GM23338 (cell line): ENCODE data around the gene RCCD1. TPM values are rescaled to one million over a fixed set of nuclear protein-coding genes. Genes with fewer than 3 reads are reported as not detected.

ENCODE experiments used
- ATAC-seq: fragments of 200-7000 bp; cut with Tn5 transposase; 3 replicates; pipeline ENCODE4 v1.9.1; 2020
- DNase-seq: peaks from one replicate; pipeline ENCODE4 v3.0.0-alpha.2; 2015; ENCODE audit warnings: low spot score
- H2AFZ ChIP-seq: fragments of 200-600 bp; sonication (generic); 2 replicates; pipeline ENCODE4 v1.8.0; 2016; ENCODE audit warnings: antibody characterized with exemption, mild to moderate bottlenecking, moderate library complexity
- H3F3A ChIP-seq: fragments of 200-600 bp; sonication (generic); replicated peaks from 2 replicates; pipeline ENCODE4 v1.8.0; 2017; ENCODE audit warnings: antibody characterized with exemption, mixed run types, low read depth
- H3K27ac ChIP-seq: fragments of 200-600 bp; sonication (generic); 2 replicates; pipeline ENCODE4 v1.6.1; 2016; ENCODE audit warnings: low read depth
- H3K27me3 ChIP-seq: fragments of 200-600 bp; sonication (generic); 2 replicates; pipeline ENCODE4 v1.8.0; 2016; ENCODE audit warnings: mild to moderate bottlenecking, mixed run types, moderate library complexity; ENCODE audit not compliant: insufficient read depth
- H3K36me3 ChIP-seq: fragments of 200-600 bp; sonication (generic); 2 replicates; pipeline ENCODE4 v1.8.0; 2016; ENCODE audit warnings: mild to moderate bottlenecking; ENCODE audit not compliant: insufficient read depth
- H3K4me1 ChIP-seq: fragments of 200-600 bp; sonication (generic); 2 replicates; pipeline ENCODE4 v1.8.0; 2016; ENCODE audit warnings: mild to moderate bottlenecking, moderate library complexity; ENCODE audit not compliant: insufficient read depth
- H3K4me2 ChIP-seq: fragments of 200-600 bp; sonication (generic); 2 replicates; pipeline ENCODE4 v1.7.1; 2017; ENCODE audit warnings: mixed run types
- H3K4me3 ChIP-seq: fragments of 200-600 bp; sonication (generic); 2 replicates; pipeline ENCODE4 v1.6.1; 2016; ENCODE audit warnings: mixed run types
- H3K79me2 ChIP-seq: fragments of 200-600 bp; sonication (generic); replicated peaks from 2 replicates; pipeline ENCODE4 v1.8.0; 2017; ENCODE audit warnings: mild to moderate bottlenecking; ENCODE audit not compliant: insufficient read depth
- H3K9me2 ChIP-seq: fragments of 200-600 bp; sonication (generic); 2 replicates; pipeline ENCODE4 v1.8.0; 2017; ENCODE audit not compliant: insufficient read depth
- H4K20me1 ChIP-seq: fragments of 200-600 bp; sonication (generic); replicated peaks from 2 replicates; pipeline ENCODE4 v1.8.0; 2017; ENCODE audit warnings: mild to moderate bottlenecking; ENCODE audit not compliant: insufficient read depth
- H3K27ac Mint-ChIP-seq: 2 replicates; pipeline ENCODE4 v1.8.0; 2020; ENCODE audit warnings: inconsistent platforms, mild to moderate bottlenecking, moderate library complexity, mixed read lengths
- H3K27me3 Mint-ChIP-seq: 3 replicates; pipeline ENCODE4 v1.8.0; 2022; ENCODE audit warnings: low read depth, mild to moderate bottlenecking, moderate library complexity, mixed read lengths, inconsistent platforms; ENCODE audit not compliant: insufficient read depth, poor library complexity
- H3K36me3 Mint-ChIP-seq: 3 replicates; pipeline ENCODE4 v1.8.0; 2021; ENCODE audit warnings: low read depth, mild to moderate bottlenecking, inconsistent platforms, moderate library complexity, mixed read lengths
- H3K4me1 Mint-ChIP-seq: 3 replicates; pipeline ENCODE4 v1.8.0; 2020; ENCODE audit warnings: mild to moderate bottlenecking, inconsistent platforms, mixed read lengths
- H3K4me3 Mint-ChIP-seq: 3 replicates; pipeline ENCODE4 v1.8.0; 2021; ENCODE audit warnings: moderate library complexity, mild to moderate bottlenecking, inconsistent platforms, mixed read lengths
- H3K9me3 Mint-ChIP-seq: 3 replicates; pipeline ENCODE4 v1.8.0; 2020; ENCODE audit warnings: moderate library complexity, mild to moderate bottlenecking, inconsistent platforms, mixed read lengths
- CREB1 ChIP-seq: fragments of 250-450 bp; sonication (Bioruptor Pico); IDR thresholded peaks from 2 replicates; pipeline ENCODE4 v1.5.0; 2020; ENCODE audit warnings: low read depth, mild to moderate bottlenecking, moderate library complexity
- CTCF ChIP-seq, 2 experiments: fragments of 200-600 bp in 1 of 2; sonication (generic) in 1 of 2; conservative IDR thresholded peaks; 2 replicates each; pipeline versions ENCODE4 v1.5.1 to v1.6.1; 2016 to 2017; ENCODE audit warnings: antibody characterized with exemption in 2 of 2, low read depth in 2 of 2, mild to moderate bottlenecking in 2 of 2, moderate library complexity in 1 of 2
- EZH2 ChIP-seq: fragments of 200-600 bp; sonication (generic); IDR thresholded peaks from one replicate; pipeline ENCODE4 v1.8.0; 2017; ENCODE audit warnings: antibody characterized with exemption, mild to moderate bottlenecking, low read depth; ENCODE audit not compliant: unreplicated experiment
- EZH2phosphoT487 ChIP-seq: fragments of 200-600 bp; sonication (generic); IDR thresholded peaks from one replicate; pipeline ENCODE4 v1.8.1; 2018; ENCODE audit warnings: antibody characterized with exemption; ENCODE audit not compliant: unreplicated experiment
- NANOG ChIP-seq: IDR thresholded peaks from 2 replicates; pipeline ENCODE4 v1.6.1; 2016; ENCODE audit warnings: antibody characterized with exemption, borderline replicate concordance
- POLR2AphosphoS5 ChIP-seq: IDR thresholded peaks from 2 replicates; pipeline ENCODE4 v1.6.1; 2016; ENCODE audit warnings: antibody characterized with exemption, low read depth
- STAT1 ChIP-seq: IDR thresholded peaks from one replicate; pipeline ENCODE4 v1.6.1; 2016; ENCODE audit warnings: antibody characterized with exemption; ENCODE audit not compliant: unreplicated experiment
- ZNF114 ChIP-seq: fragments of 250-450 bp; sonication (Bioruptor Pico); IDR thresholded peaks from 2 replicates; pipeline ENCODE4 v1.5.0; 2020; ENCODE audit warnings: mild to moderate bottlenecking, moderate library complexity
- ZNF331 ChIP-seq: fragments of 250-450 bp; sonication (Bioruptor Pico); IDR thresholded peaks from 2 replicates; pipeline ENCODE4 v1.5.0; 2020; ENCODE audit warnings: low read depth, mild to moderate bottlenecking, moderate library complexity
- ZNF462 ChIP-seq: fragments of 250-450 bp; sonication (Bioruptor Pico); IDR thresholded peaks from 2 replicates; pipeline ENCODE4 v1.5.0; 2020; ENCODE audit warnings: mild to moderate bottlenecking, moderate library complexity
- polyA plus RNA-seq: library from polyadenylated mRNA; unstranded; fragments of >200 nt; fragmentation: Nextera tagmentation; extraction: Ambion mirVana; gene quantifications from 2 replicates; pipeline ENCODE4 v1.2.1, GENCODE V29; 2016
- total RNA-seq: library from RNA; depleted of rRNA; stranded (reverse); fragments of >200 nt; shearing (Covaris generic); gene quantifications from 2 replicates; pipeline ENCODE4 v1.2.3, GENCODE V29; 2014
- TF ChIP-seq, protein P1 (sequence below): IDR thresholded peaks from 2 replicates; pipeline ENCODE4 v1.6.1; 2016; ENCODE audit warnings: antibody characterized with exemption
- TF ChIP-seq, protein P2 (sequence below): IDR thresholded peaks from one replicate; pipeline ENCODE4 v1.6.1; 2018; ENCODE audit warnings: antibody characterized with exemption; ENCODE audit not compliant: unreplicated experiment

Gene RCCD1
- total and polyA plus RNA-seq, 2 experiments from 2014 or later = 10.8 to 17.1 TPM

GRCh38 chr15:90947577-90948357 lies 6.9 kb upstream of the RCCD1 start (continued):
- no peak for TF ChIP-seq ZNF462 (CRISPR knock-in tag)

- Mint-ChIP-seq H3K9me3 (no peaks in the 10 kb centered on the region), H3K27ac (no peak overlapping the region), H3K4me1 (no peaks in the 10 kb centered on the region), H3K4me3 (no peak overlapping the region), H3K36me3 (peaks cover 73% of the 10 kb centered on the region), H3K27me3 (peaks cover 7% of the 10 kb centered on the region)
- no peaks in the 10 kb centered on the region for H3K27me3 ChIP-seq
- no peaks in the 10 kb centered on the region for H3K79me2 ChIP-seq
- no peak overlapping the region for H2AFZ ChIP-seq
- no peak overlapping the region for H3K4me3 ChIP-seq
- no peaks in the 10 kb centered on the region for H3K9me2 ChIP-seq
- no peak overlapping the region for H3K27ac ChIP-seq
- no peak overlapping the region for H3K4me2 ChIP-seq
- H3K4me1 ChIP-seq = no peaks in the 10 kb centered on the region
- no peaks in the 10 kb centered on the region for H4K20me1 ChIP-seq
- H3F3A ChIP-seq = no peaks in the 10 kb centered on the region
- H3K36me3 ChIP-seq = peaks cover 14% of the 10 kb centered on the region; the same call in 1 of the 2 replicates
- ATAC-seq (no peak), DNase-seq (no peak)
- TF ChIP-seq ZNF331 (CRISPR knock-in tag) (no peak), STAT1 (no peak), EZH2 (no peak), POLR2AphosphoS5 (no peak), EZH2phosphoT487 (no peak), ZNF114 (CRISPR knock-in tag) (no peak), CREB1 (CRISPR knock-in tag) (no peak), CTCF (conservative IDR thresholded peaks at IDR 0.05; ENCODE audit: low read depth in 2 of 2) (no peak), NANOG (no peak)
- TF ChIP-seq, protein P1, sequence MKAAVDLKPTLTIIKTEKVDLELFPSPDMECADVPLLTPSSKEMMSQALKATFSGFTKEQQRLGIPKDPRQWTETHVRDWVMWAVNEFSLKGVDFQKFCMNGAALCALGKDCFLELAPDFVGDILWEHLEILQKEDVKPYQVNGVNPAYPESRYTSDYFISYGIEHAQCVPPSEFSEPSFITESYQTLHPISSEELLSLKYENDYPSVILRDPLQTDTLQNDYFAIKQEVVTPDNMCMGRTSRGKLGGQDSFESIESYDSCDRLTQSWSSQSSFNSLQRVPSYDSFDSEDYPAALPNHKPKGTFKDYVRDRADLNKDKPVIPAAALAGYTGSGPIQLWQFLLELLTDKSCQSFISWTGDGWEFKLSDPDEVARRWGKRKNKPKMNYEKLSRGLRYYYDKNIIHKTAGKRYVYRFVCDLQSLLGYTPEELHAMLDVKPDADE = no peak
- TF ChIP-seq, protein P2, sequence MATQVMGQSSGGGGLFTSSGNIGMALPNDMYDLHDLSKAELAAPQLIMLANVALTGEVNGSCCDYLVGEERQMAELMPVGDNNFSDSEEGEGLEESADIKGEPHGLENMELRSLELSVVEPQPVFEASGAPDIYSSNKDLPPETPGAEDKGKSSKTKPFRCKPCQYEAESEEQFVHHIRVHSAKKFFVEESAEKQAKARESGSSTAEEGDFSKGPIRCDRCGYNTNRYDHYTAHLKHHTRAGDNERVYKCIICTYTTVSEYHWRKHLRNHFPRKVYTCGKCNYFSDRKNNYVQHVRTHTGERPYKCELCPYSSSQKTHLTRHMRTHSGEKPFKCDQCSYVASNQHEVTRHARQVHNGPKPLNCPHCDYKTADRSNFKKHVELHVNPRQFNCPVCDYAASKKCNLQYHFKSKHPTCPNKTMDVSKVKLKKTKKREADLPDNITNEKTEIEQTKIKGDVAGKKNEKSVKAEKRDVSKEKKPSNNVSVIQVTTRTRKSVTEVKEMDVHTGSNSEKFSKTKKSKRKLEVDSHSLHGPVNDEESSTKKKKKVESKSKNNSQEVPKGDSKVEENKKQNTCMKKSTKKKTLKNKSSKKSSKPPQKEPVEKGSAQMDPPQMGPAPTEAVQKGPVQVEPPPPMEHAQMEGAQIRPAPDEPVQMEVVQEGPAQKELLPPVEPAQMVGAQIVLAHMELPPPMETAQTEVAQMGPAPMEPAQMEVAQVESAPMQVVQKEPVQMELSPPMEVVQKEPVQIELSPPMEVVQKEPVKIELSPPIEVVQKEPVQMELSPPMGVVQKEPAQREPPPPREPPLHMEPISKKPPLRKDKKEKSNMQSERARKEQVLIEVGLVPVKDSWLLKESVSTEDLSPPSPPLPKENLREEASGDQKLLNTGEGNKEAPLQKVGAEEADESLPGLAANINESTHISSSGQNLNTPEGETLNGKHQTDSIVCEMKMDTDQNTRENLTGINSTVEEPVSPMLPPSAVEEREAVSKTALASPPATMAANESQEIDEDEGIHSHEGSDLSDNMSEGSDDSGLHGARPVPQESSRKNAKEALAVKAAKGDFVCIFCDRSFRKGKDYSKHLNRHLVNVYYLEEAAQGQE = no peak
Measured at GRCh38 chr15:90948506-90948905, 6.2 kb upstream of the RCCD1 start.
